ENCODE data around the gene EPHB4. TPM values are rescaled to one million over a fixed set of nuclear protein-coding genes. Genes with fewer than 3 reads are reported as not detected.
"Not testable (repeated sequence)": the region's sequence is repeated elsewhere in the genome, so short reads cannot be mapped to it uniquely, and the experiment has no call there.

Gene EPHB4
- total RNA-seq, 1 experiment from 2014 or later: 192 TPM

DNA sequence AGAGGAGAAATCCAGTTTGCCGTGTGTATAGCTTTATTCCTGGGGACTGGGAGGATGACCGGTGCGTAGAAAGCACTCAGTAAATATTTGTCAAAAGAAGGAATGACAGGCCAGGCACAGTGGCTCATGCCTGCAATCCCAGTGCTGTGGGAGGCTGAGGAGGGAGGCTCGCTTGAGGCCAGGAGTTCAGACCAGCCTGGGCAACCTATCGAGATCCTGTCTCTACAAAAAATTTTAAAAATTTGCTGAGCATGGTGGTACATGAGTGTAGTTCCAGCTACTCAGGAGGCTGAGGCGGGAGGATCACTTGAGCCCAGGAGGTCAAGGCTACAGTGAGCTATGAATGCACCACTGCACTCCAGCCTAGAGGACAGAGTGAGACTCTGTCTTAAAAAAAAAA is 15.8 kb downstream of the EPHB4 start:
- no peak for DNase-seq (ENCODE audit: low read depth, low spot score)
- CTCF ChIA-PET: no interaction called here
- H3K4me1 ChIP-seq (ENCODE audit: control insufficient read depth, insufficient read depth, low read length): no peaks in the 10 kb centered on the region
- H3K36me3 ChIP-seq (ENCODE audit: control insufficient read depth, insufficient read depth, low read length): peaks cover 4% of the 10 kb centered on the region; the same call in 1 of the 2 replicates
- H3K27ac ChIP-seq (ENCODE audit: low read length): no peak overlapping the region
- no TSS peak for BruUV-seq (replicated peaks)
- TF ChIP-seq POLR2AphosphoS5 (IDR thresholded peaks at IDR 0.05; ENCODE audit: low read depth, low read length): no peak
- TF ChIP-seq, protein P1, sequence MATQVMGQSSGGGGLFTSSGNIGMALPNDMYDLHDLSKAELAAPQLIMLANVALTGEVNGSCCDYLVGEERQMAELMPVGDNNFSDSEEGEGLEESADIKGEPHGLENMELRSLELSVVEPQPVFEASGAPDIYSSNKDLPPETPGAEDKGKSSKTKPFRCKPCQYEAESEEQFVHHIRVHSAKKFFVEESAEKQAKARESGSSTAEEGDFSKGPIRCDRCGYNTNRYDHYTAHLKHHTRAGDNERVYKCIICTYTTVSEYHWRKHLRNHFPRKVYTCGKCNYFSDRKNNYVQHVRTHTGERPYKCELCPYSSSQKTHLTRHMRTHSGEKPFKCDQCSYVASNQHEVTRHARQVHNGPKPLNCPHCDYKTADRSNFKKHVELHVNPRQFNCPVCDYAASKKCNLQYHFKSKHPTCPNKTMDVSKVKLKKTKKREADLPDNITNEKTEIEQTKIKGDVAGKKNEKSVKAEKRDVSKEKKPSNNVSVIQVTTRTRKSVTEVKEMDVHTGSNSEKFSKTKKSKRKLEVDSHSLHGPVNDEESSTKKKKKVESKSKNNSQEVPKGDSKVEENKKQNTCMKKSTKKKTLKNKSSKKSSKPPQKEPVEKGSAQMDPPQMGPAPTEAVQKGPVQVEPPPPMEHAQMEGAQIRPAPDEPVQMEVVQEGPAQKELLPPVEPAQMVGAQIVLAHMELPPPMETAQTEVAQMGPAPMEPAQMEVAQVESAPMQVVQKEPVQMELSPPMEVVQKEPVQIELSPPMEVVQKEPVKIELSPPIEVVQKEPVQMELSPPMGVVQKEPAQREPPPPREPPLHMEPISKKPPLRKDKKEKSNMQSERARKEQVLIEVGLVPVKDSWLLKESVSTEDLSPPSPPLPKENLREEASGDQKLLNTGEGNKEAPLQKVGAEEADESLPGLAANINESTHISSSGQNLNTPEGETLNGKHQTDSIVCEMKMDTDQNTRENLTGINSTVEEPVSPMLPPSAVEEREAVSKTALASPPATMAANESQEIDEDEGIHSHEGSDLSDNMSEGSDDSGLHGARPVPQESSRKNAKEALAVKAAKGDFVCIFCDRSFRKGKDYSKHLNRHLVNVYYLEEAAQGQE (IDR thresholded peaks at IDR 0.05; ENCODE audit: insufficient read depth in 1 of 2, low read depth in 2 of 2, low read length in 1 of 2): no peak
- TF ChIP-seq SIN3A (IDR thresholded peaks at IDR 0.05; ENCODE audit: borderline replicate concordance, insufficient read depth, low read depth, low read length): no peak
- TF ChIP-seq, protein P2, sequence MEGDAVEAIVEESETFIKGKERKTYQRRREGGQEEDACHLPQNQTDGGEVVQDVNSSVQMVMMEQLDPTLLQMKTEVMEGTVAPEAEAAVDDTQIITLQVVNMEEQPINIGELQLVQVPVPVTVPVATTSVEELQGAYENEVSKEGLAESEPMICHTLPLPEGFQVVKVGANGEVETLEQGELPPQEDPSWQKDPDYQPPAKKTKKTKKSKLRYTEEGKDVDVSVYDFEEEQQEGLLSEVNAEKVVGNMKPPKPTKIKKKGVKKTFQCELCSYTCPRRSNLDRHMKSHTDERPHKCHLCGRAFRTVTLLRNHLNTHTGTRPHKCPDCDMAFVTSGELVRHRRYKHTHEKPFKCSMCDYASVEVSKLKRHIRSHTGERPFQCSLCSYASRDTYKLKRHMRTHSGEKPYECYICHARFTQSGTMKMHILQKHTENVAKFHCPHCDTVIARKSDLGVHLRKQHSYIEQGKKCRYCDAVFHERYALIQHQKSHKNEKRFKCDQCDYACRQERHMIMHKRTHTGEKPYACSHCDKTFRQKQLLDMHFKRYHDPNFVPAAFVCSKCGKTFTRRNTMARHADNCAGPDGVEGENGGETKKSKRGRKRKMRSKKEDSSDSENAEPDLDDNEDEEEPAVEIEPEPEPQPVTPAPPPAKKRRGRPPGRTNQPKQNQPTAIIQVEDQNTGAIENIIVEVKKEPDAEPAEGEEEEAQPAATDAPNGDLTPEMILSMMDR (IDR thresholded peaks at IDR 0.05): no peak
- TF ChIP-seq TCF7L2 (IDR thresholded peaks at IDR 0.05; ENCODE audit: low read depth, low read length): no peak
- POLR2A ChIA-PET: no interaction called here
- H3K9me3 ChIP-seq (ENCODE audit: control insufficient read depth, insufficient read depth, low read depth, low read length): no peaks in the 10 kb centered on the region
- in situ Hi-C loops (cut with HindIII; ENCODE audit: low pct_unique_long_range_greater_than_20kb, low sequenced_read_pairs): no loop called here
- ATAC-seq: no peak
- no peak overlapping the region for H3K4me3 ChIP-seq (ENCODE audit: low read depth in 2 of 2, low read length in 2 of 2)
- intact Hi-C loops (cut with micrococcal nuclease; ENCODE audit: unreplicated experiment): no loop called here
- no peaks in the 10 kb centered on the region for H3K27me3 ChIP-seq (ENCODE audit: control insufficient read depth, insufficient read depth, low read length)

DNA sequence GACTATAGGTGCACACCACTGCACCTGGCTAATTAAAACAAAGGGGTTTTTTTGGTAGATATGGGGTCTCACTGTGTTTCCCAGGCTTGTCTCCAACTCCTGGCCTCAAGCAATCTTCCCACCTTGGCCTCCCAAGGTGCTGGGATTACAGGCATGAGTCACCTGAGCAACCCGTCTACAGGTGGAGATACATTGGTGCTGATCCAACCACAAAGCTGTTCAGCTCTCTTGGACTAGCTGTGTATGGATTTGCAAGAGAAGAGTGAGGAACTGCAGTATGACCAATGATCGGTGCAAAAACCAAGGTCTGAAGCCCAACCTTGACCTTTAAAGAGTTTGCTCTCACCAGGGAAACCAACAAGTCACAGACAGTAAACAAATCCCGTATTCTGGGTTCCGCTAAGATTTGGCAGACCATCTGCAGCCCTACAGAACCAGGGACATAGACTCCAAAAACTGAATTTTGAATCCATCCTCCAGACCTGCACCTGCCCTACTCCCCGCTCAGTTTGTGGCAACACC is 18.9 kb downstream of the EPHB4 start:
- H3K27me3 ChIP-seq (ENCODE audit: control insufficient read depth, insufficient read depth, low read length): no peaks in the 10 kb centered on the region
- no peak overlapping the region for H3K4me3 ChIP-seq (ENCODE audit: low read depth in 2 of 2, low read length in 2 of 2)
- ATAC-seq (no peak), DNase-seq (ENCODE audit: low read depth, low spot score) (no peak)
- H3K9me3 ChIP-seq (ENCODE audit: control insufficient read depth, insufficient read depth, low read depth, low read length): no peaks in the 10 kb centered on the region
- TF ChIP-seq, protein P1 (IDR thresholded peaks at IDR 0.05; ENCODE audit: insufficient read depth in 1 of 2, low read depth in 2 of 2, low read length in 1 of 2): no peak
- no peak for TF ChIP-seq TCF7L2 (IDR thresholded peaks at IDR 0.05; ENCODE audit: low read depth, low read length)
- TF ChIP-seq, protein P2 (IDR thresholded peaks at IDR 0.05): no peak
- TF ChIP-seq POLR2AphosphoS5 (IDR thresholded peaks at IDR 0.05; ENCODE audit: low read depth, low read length): no peak
- TF ChIP-seq SIN3A (IDR thresholded peaks at IDR 0.05; ENCODE audit: borderline replicate concordance, insufficient read depth, low read depth, low read length): no peak
- no peak overlapping the region for H3K27ac ChIP-seq (ENCODE audit: low read length)
- H3K36me3 ChIP-seq (ENCODE audit: control insufficient read depth, insufficient read depth, low read length): no peaks in the 10 kb centered on the region; the same call in 1 of the 2 replicates
- in situ Hi-C loops (cut with HindIII; ENCODE audit: low pct_unique_long_range_greater_than_20kb, low sequenced_read_pairs) (no loop called here), intact Hi-C loops (cut with micrococcal nuclease; ENCODE audit: unreplicated experiment) (no loop called here)
- BruUV-seq (replicated peaks): no TSS peak
- POLR2A ChIA-PET: no interaction called here
- peaks cover 18% of the 10 kb centered on the region for H3K4me1 ChIP-seq (ENCODE audit: control insufficient read depth, insufficient read depth, low read length)
- CTCF ChIA-PET: no interaction called here

DNA sequence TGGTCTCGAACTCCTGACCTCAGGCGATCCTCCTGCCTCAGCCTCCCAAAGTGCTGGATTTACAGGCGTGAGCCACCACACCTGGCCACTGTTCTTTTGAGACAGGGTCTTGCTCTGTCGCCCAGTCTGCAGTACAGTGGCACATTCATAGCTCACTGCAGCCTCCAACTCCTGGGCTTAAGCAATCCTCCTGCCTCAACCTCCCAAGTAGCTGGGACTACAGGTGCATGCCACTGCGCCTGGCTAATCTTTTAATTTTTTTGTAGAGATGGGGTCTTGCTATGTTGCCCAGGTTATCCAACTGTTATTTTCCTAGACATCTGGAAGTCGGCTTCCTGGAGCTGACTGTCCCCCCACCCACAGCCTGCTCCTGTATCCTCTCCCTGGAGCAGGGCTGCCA is 20.4 kb downstream of the EPHB4 start:
- intact Hi-C loops (cut with micrococcal nuclease; ENCODE audit: unreplicated experiment); BruUV-seq (replicated peaks); ATAC-seq; H3K27ac ChIP-seq (ENCODE audit: low read length); DNase-seq (ENCODE audit: low read depth, low spot score); H3K36me3 ChIP-seq (ENCODE audit: control insufficient read depth, insufficient read depth, low read length); H3K27me3 ChIP-seq (ENCODE audit: control insufficient read depth, insufficient read depth, low read length); POLR2A ChIA-PET; in situ Hi-C loops (cut with HindIII; ENCODE audit: low pct_unique_long_range_greater_than_20kb, low sequenced_read_pairs); H3K9me3 ChIP-seq (ENCODE audit: control insufficient read depth, insufficient read depth, low read depth, low read length); H3K4me3 ChIP-seq (ENCODE audit: low read depth in 2 of 2, low read length in 2 of 2): not testable (repeated sequence)
- CTCF ChIA-PET: interaction anchor here (0.6 kb wide), 1 partner anchor 11 kb away, joined by 9 read pairs; no protein-coding TSS in a partner anchor
- H3K4me1 ChIP-seq (ENCODE audit: control insufficient read depth, insufficient read depth, low read length): peaks cover 34% of the 10 kb centered on the region

Measured in Panc1 (cell line).